DOHH2 (cell line): ENCODE measurements around the gene FNDC7.

Experiments used
- EZH2phosphoT487 ChIP-seq: fragments of 200-600 bp; sonication (generic); IDR thresholded peaks from 2 replicates; pipeline ENCODE4 v1.6.1; 2017; ENCODE audit warnings: borderline replicate concordance, mild to moderate bottlenecking, antibody characterized with exemption, low read length, moderate library complexity, mixed read lengths
- TF ChIP-seq, protein P1 (sequence below): fragments of 200-600 bp; sonication (generic); IDR thresholded peaks from one replicate; pipeline ENCODE4 v1.5.1; 2014; ENCODE audit warnings: antibody characterized with exemption, mild to moderate bottlenecking, low read depth, low read length; ENCODE audit not compliant: poor library complexity, severe bottlenecking

DNA sequence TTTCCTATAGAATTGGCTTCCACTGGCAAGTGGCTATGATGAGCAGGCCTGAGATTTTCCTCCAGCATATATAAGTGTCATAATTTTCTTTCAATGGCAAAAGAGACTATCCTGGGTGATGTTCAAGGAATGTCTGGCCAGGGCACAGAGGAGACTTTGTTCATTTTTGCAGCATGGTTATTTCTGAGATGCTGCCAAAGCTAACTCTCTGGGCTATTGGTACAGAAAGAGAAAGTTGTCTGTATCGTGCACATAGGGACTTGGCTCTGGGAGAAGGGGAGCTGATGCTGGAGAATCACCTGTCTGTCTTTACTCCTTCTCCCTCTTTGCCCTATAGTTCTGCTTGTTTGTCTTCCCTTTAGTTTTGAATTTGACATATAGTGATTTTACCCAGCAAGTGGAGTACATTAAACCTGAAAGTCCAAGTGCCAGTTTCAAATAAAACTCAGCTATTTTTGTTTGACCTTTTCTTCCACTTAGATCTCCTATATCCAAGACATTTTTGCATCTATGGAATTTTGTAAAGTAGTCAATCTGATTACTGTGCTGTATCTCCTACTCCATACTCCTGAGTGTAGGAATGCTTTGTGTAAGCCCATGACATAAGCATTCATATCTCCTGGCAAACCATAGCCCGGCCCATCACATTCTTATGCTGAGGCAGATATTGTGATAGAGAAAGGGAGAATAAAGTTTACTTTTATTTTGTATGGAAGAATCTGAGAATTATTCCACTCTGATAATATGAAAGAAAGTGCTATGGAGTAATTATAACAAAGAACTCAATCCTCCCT, 3.9 kb downstream of the FNDC7 start:
- TF ChIP-seq EZH2phosphoT487 = no peak
- TF ChIP-seq, protein P1, sequence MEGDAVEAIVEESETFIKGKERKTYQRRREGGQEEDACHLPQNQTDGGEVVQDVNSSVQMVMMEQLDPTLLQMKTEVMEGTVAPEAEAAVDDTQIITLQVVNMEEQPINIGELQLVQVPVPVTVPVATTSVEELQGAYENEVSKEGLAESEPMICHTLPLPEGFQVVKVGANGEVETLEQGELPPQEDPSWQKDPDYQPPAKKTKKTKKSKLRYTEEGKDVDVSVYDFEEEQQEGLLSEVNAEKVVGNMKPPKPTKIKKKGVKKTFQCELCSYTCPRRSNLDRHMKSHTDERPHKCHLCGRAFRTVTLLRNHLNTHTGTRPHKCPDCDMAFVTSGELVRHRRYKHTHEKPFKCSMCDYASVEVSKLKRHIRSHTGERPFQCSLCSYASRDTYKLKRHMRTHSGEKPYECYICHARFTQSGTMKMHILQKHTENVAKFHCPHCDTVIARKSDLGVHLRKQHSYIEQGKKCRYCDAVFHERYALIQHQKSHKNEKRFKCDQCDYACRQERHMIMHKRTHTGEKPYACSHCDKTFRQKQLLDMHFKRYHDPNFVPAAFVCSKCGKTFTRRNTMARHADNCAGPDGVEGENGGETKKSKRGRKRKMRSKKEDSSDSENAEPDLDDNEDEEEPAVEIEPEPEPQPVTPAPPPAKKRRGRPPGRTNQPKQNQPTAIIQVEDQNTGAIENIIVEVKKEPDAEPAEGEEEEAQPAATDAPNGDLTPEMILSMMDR = no peak
